ENCODE results near the gene EBF3.

The EBF3 gene

DNA sequence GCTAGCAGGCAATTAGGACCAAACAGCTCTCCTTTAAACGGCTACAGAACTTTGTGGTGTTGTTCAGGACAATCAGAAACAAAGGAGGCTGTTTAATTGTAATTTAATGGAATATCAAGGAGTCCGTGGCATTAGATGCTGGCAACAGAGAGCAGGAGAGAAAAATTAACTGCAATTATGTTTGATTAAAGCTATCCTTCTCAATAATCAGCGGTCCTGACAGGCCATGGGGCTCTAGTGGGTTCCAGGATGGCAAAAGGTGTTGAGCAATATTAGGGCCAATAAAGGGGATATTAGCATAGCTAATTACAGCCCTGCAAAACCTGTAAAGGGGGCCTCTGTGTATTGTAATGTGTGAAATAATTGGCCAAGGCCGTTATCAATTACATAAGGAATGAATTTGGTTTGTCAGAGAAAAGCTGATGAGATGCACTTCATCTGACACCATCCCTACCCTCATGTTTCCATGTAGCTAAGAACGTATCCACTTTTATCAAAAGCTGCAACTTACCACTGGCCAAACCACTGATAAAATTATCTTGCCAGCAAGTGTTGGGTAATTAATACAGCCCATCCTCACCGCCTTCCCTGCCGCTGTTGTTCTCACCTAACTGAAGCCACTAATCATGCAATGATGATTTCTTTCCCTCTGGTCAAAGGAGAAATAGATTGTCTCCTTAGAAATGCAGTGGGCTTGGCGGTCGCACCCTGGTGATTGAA, 81.6 kb downstream of the EBF3 start:
- TF ChIP-seq, protein P1, sequence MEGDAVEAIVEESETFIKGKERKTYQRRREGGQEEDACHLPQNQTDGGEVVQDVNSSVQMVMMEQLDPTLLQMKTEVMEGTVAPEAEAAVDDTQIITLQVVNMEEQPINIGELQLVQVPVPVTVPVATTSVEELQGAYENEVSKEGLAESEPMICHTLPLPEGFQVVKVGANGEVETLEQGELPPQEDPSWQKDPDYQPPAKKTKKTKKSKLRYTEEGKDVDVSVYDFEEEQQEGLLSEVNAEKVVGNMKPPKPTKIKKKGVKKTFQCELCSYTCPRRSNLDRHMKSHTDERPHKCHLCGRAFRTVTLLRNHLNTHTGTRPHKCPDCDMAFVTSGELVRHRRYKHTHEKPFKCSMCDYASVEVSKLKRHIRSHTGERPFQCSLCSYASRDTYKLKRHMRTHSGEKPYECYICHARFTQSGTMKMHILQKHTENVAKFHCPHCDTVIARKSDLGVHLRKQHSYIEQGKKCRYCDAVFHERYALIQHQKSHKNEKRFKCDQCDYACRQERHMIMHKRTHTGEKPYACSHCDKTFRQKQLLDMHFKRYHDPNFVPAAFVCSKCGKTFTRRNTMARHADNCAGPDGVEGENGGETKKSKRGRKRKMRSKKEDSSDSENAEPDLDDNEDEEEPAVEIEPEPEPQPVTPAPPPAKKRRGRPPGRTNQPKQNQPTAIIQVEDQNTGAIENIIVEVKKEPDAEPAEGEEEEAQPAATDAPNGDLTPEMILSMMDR (IDR thresholded peaks at IDR 0.05; ENCODE audit: borderline replicate concordance, insufficient read depth, low read depth, low read length): no peak
- no peak overlapping the region for H3K4me3 ChIP-seq (ENCODE audit: low read depth, low read length)

DNA sequence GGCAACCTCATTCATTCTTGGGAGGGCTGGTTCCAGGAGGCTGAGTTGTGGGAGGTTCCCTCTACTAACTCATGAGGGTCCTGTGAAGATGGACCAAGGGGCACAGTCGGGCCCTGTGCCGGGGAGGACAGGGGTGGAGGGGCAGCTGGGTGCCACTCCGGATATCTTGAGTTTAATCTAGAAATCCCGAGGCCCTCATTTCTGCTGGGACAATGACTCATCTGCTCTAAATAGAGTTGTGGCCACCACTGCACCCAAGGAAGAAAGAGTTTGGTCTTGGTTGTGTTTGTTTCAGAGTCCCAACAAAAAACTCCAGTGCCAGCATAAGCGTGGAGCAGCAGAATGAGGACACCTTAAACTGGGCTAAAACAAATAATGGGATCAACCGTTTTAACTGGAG, 82.4 kb downstream of the EBF3 start:
- TF ChIP-seq, protein P1 (IDR thresholded peaks at IDR 0.05; ENCODE audit: borderline replicate concordance, insufficient read depth, low read depth, low read length): no peak

DNA sequence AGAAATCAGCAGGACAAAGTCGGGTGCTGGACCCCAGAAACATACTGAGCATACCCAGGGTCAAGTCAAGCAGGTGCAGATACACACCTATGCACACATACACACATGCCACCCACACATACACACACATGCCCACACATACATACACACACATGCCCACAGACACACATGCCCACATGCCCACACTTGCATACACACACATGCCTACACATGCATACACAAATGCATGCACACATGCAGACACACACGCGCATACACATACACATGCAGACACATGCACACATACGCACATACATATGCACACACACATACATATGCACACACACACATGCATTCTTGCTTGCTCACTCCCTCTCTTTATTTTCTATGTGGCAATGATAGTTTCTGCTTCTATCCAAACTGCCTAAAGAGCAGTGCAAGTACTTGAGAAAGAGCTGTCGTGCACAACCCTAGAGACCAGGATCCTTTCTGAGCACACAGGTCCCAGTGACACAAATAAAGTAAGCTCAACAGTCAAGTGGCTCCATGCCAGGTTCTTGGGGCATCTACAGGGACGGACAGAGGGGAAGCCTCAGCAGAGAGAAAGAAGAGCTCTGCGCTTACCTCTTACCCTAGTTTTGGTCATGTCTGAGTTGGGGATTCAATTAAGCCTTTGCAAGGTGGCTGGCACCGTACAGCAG, 83.7 kb downstream of the EBF3 start:
- TF ChIP-seq, protein P1 (IDR thresholded peaks at IDR 0.05; ENCODE audit: borderline replicate concordance, insufficient read depth, low read depth, low read length): no peak
- H3K4me3 ChIP-seq (ENCODE audit: low read depth, low read length): no peak overlapping the region

More for the DNA sequence above, 82.4 kb downstream of the EBF3 start:
- no peak overlapping the region for H3K4me3 ChIP-seq (ENCODE audit: low read depth, low read length)

DNA sequence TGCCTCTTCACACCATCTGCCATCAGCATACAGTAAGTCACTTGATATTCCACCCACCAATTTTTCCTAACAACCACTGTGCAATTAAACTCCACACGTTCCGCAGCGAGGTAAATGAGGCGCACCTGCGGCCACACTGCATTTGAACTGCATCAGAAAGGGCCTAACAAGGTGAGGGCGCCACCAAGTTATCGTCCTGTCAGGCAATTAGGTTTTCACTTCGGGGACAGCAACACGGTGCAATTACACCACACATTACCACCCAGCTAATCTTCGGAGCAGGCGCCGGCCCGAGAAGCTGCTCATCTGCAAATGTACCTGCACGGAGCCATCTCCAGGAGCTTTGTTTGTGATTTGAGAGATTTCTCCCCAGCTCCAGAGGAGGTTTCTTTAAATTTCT, 84.4 kb downstream of the EBF3 start:
- TF ChIP-seq, protein P1 (IDR thresholded peaks at IDR 0.05; ENCODE audit: borderline replicate concordance, insufficient read depth, low read depth, low read length): no peak
- no peak overlapping the region for H3K4me3 ChIP-seq (ENCODE audit: low read depth, low read length)

DNA sequence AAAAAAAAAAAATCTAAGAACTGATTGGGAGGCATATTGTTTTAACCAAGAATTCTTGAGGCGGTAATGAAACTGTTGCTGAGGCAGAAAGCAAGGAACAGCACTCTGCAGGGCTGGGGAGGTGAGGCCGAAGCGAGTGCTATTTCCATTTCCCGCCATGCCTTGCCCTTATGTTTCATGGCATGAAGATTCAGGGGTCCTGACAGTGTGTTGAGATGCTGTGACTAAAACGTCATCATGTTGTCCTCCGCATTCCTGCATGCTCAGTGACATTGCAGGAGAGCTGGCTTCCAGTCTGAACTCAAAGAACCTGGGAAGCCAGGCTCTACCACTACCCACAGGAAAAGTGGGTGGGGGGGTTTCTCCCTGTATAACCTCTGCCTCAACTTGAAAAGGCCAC, 85.2 kb downstream of the EBF3 start:
- H3K4me3 ChIP-seq (ENCODE audit: low read depth, low read length): no peak overlapping the region
- TF ChIP-seq, protein P1 (IDR thresholded peaks at IDR 0.05; ENCODE audit: borderline replicate concordance, insufficient read depth, low read depth, low read length): no peak

DNA sequence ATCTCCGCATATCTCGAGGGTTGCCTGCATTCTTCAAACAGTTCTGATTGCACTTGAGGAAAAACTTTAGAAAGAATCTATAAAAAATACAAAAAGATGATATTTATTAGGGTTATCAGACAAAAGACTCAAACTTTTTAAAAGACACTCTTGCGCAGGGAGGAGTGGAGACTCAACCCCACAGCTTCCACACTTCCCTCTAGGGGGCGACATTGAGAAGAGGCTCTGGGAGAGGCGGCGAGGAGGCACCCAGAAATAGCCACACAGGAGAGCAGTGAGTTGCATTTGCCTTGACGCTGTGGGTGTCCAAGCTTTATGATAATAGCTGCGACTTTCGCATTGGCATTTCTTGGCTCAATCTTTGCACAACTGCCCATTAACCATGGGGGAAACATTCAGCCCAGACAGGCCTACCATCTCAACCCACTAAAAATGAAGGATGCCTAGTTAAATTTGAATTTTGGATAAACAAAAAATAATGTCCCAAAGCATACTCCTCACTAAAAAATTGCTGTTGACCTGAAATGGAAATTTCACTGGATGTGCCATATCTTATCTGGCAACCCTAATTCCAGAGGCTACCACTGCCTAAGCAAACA, 86.2 kb downstream of the EBF3 start:
- no peak overlapping the region for H3K4me3 ChIP-seq (ENCODE audit: low read depth, low read length)
- TF ChIP-seq, protein P1 (IDR thresholded peaks at IDR 0.05; ENCODE audit: borderline replicate concordance, insufficient read depth, low read depth, low read length): peak; percentile 68; the same call in 1 of the 2 replicates

Data from GM12875 (cell line).